PC-9 (cell line): ENCODE results near the gene PSD2. TPM values are rescaled to one million over a fixed set of nuclear protein-coding genes. Genes with fewer than 3 reads are reported as not detected.

Experiments
- BruUV-seq: library from RNA; stranded (reverse); fragments of 400-500 nt; replicated peaks from 2 replicates; lab custom pipeline; 2021; lab: Mats Ljungman, UMichigan
- CTCF ChIA-PET: fragments of 300-600 bp; sonication (Branson Sonifier 250); formaldehyde crosslinking; loops from one replicate; lab custom pipeline; 2022; ENCODE audit warnings: antibody characterized with exemption; lab: Charles Lee
- POLR2A ChIA-PET: fragments of 300-600 bp; sonication (Branson Sonifier 250); formaldehyde crosslinking; loops from one replicate; lab custom pipeline; 2022; ENCODE audit warnings: antibody characterized with exemption; ENCODE audit not compliant: unreplicated experiment; lab: Charles Lee
- DNase-seq, 2 experiments: peaks; one replicate each; pipeline versions ENCODE4 v3.0.0 to v3.0.0-alpha.2; 2015 to 2022; ENCODE audit warnings: mixed read lengths in 1 of 2
- H2AFZ ChIP-seq: fragments of 200-600 bp; sonication (generic); 2 replicates; pipeline ENCODE4 v1.8.1; 2017; ENCODE audit warnings: antibody characterized with exemption
- H3F3A ChIP-seq: fragments of 200-600 bp; sonication (generic); 2 replicates; pipeline ENCODE4 v1.8.1; 2017; ENCODE audit warnings: antibody characterized with exemption, mild to moderate bottlenecking, low read depth; ENCODE audit not compliant: insufficient read depth
- H3K27ac ChIP-seq: fragments of 200-600 bp; sonication (generic); 2 replicates; pipeline ENCODE4 v1.6.1; 2016; ENCODE audit warnings: mixed run types
- H3K27me3 ChIP-seq: fragments of 200-600 bp; sonication (generic); 2 replicates; pipeline ENCODE4 v1.6.1; 2016; ENCODE audit warnings: low read depth, mixed run types; ENCODE audit not compliant: insufficient read depth
- H3K36me3 ChIP-seq: fragments of 200-600 bp; sonication (generic); 2 replicates; pipeline ENCODE4 v1.6.1; 2016; ENCODE audit warnings: low read depth, mixed run types
- H3K4me1 ChIP-seq: fragments of 200-600 bp; sonication (generic); replicated peaks from 2 replicates; pipeline ENCODE4 v1.6.1; 2016; ENCODE audit warnings: mixed run types; ENCODE audit not compliant: insufficient read depth
- H3K4me2 ChIP-seq: fragments of 200-600 bp; sonication (generic); 2 replicates; pipeline ENCODE4 v1.6.1; 2017; ENCODE audit warnings: mixed run types
- H3K4me3 ChIP-seq: fragments of 200-600 bp; sonication (generic); 2 replicates; pipeline ENCODE4 v1.6.1; 2016; ENCODE audit warnings: mixed run types
- H3K79me2 ChIP-seq: fragments of 200-600 bp; sonication (generic); 2 replicates; pipeline ENCODE4 v1.6.1; 2017; ENCODE audit warnings: low read depth, mixed run types
- H3K9me2 ChIP-seq: fragments of 200-600 bp; sonication (generic); 2 replicates; pipeline ENCODE4 v1.8.1; 2017; ENCODE audit warnings: mild to moderate bottlenecking; ENCODE audit not compliant: insufficient read depth
- H3K9me3 ChIP-seq: fragments of 200-600 bp; sonication (generic); 2 replicates; pipeline ENCODE4 v1.8.1; 2016; ENCODE audit warnings: low read depth; ENCODE audit not compliant: insufficient read depth
- H4K20me1 ChIP-seq: fragments of 200-600 bp; sonication (generic); 2 replicates; pipeline ENCODE4 v1.8.1; 2017; ENCODE audit not compliant: insufficient read depth
- EZH2 ChIP-seq: fragments of 200-600 bp; sonication (generic); IDR thresholded peaks from 2 replicates; pipeline ENCODE4 v1.8.0; 2017; ENCODE audit warnings: antibody characterized with exemption, low read depth
- intact Hi-C: fragments of 100-400 bp; cut with micrococcal nuclease; formaldehyde crosslinking; loops from one replicate; pipeline ENCODE4 v1.10.0; 2022; ENCODE audit not compliant: unreplicated experiment
- total RNA-seq: library from RNA; stranded (reverse); gene quantifications from 2 replicates; pipeline ENCODE4 v1.2.3, GENCODE V29; 2021
- TF ChIP-seq, protein P1 (sequence below): fragments of 200-600 bp; sonication (generic); conservative IDR thresholded peaks from 2 replicates; pipeline ENCODE4 v1.6.1; 2017; ENCODE audit warnings: mixed run types, antibody characterized with exemption, mild to moderate bottlenecking, moderate library complexity

The PSD2 gene
- total RNA-seq, 1 experiment from 2014 or later = 0.07 TPM

DNA sequence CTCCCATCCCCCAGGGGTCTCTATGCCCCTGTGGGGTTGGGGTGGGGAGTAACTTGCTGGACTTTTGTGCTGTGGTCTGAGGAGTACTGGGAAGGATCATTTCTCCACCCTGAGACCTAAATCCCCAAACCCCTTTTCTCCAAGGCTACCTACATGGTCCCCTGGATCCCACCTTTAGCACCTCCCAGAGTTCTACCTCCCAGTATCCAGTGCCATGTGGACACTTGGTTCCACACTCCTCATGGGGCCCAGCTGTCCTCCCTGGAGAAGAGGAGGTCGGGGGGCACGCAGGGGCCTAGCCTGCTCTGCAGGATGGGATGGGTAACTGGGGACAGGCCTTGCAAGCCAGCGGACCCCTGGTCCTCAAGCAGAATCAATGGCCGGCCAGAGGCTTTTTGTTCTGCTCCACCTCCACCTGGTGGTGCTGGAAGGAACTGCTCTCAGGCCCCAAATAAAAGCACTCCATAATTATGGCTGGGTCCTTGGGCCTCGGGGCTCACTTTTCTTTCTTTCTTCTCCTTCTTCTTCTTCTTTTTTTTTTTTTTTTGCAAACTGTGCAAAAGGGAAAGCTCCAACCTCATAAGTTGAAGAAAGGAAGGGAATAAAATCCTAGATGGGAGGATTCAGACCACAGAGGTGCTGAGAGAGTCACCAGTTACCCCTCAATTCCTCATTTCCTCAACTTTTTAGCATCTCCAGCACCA, 68.4 kb downstream of the PSD2 start:
- Histone ChIP-seq H3K9me2 (no peaks in the 10 kb centered on the region), H3K27me3 (peaks cover 4% of the 10 kb centered on the region; the same call in 1 of the 2 replicates), H3K27ac (no peak overlapping the region), H3K9me3 (no peaks in the 10 kb centered on the region), H3K36me3 (no peaks in the 10 kb centered on the region), H2AFZ (no peak overlapping the region), H3F3A (no peaks in the 10 kb centered on the region), H3K4me1 (peaks cover 6% of the 10 kb centered on the region), H4K20me1 (no peaks in the 10 kb centered on the region), H3K79me2 (no peaks in the 10 kb centered on the region), H3K4me3 (no peak overlapping the region), H3K4me2 (peak overlapping the region; percentile 23; the same call in 1 of the 2 replicates)
- BruUV-seq = no TSS peak
- peak in 1 of 2 experiments; percentile 48 for DNase-seq
- ChIA-PET CTCF (interaction anchor here (0.6 kb wide), 2 partner anchors 23 to 1744 kb away, joined by 4 to 5 read pairs; no protein-coding TSS in a partner anchor), POLR2A (no interaction called here)
- intact Hi-C loops = loop anchor here (1.0 to 10.0 kb wide), 2 partner anchors 77 to 101 kb away; no protein-coding TSS in a partner anchor
- TF ChIP-seq, protein P1, sequence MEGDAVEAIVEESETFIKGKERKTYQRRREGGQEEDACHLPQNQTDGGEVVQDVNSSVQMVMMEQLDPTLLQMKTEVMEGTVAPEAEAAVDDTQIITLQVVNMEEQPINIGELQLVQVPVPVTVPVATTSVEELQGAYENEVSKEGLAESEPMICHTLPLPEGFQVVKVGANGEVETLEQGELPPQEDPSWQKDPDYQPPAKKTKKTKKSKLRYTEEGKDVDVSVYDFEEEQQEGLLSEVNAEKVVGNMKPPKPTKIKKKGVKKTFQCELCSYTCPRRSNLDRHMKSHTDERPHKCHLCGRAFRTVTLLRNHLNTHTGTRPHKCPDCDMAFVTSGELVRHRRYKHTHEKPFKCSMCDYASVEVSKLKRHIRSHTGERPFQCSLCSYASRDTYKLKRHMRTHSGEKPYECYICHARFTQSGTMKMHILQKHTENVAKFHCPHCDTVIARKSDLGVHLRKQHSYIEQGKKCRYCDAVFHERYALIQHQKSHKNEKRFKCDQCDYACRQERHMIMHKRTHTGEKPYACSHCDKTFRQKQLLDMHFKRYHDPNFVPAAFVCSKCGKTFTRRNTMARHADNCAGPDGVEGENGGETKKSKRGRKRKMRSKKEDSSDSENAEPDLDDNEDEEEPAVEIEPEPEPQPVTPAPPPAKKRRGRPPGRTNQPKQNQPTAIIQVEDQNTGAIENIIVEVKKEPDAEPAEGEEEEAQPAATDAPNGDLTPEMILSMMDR = peak; percentile 92
- TF ChIP-seq EZH2 = no peak

DNA sequence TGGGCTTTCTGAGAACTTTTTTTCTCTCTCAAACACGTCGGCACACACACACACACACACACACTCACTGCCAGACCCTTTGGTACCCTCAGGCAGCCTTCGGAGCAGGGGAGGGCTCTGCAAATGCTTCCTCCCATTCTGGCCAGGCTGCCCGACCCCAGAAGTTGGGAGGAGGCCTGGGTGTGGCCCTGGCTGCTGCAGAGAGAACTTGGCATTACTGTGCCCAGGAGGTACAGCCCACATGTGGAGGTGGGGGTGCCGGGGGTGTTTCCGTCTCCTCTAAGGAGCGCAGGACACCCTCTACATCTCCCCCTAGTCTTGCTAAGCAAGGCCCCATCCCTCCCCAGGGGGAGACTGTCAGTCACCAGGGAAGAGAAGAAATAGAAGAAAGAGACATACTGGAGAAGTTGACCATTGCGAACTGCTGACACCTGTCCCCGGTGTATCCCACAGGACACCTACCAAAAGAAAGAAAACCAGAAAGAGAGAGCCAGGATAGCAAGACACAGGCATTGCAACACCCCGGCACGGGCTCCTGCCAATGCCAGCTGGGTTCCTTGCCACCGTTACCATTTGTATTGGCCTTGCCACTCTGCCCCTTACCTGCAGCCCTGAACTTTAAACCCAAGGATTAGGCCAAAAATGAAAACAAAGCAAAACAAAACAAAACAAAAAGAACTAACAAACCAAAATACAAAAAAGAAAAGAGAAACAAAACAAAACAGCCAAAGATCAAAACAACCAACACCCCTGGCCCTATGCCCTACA, 69.3 kb downstream of the PSD2 start:
- ChIA-PET CTCF (interaction anchor here (0.6 kb wide), 2 partner anchors 22 to 1745 kb away, joined by 4 to 5 read pairs; no protein-coding TSS in a partner anchor), POLR2A (no interaction called here)
- H3K4me1 ChIP-seq = peaks cover 6% of the 10 kb centered on the region
- no peaks in the 10 kb centered on the region for H3K36me3 ChIP-seq
- H3K9me3 ChIP-seq = no peaks in the 10 kb centered on the region
- no peak overlapping the region for H2AFZ ChIP-seq
- no peaks in the 10 kb centered on the region for H3K79me2 ChIP-seq
- H3K27ac ChIP-seq = no peak overlapping the region
- H4K20me1 ChIP-seq = no peaks in the 10 kb centered on the region
- intact Hi-C loops = loop anchor here (1.0 to 10.0 kb wide), 2 partner anchors 78 to 100 kb away; no protein-coding TSS in a partner anchor
- no peak overlapping the region for H3K4me3 ChIP-seq
- BruUV-seq = no TSS peak
- peak overlapping the region; percentile 23; the same call in 1 of the 2 replicates for H3K4me2 ChIP-seq
- H3F3A ChIP-seq = no peaks in the 10 kb centered on the region
- TF ChIP-seq, protein P1 = no peak
- no peak for TF ChIP-seq EZH2
- no peak for DNase-seq
- H3K9me2 ChIP-seq = no peaks in the 10 kb centered on the region
- H3K27me3 ChIP-seq = peaks cover 4% of the 10 kb centered on the region; the same call in 1 of the 2 replicates

DNA sequence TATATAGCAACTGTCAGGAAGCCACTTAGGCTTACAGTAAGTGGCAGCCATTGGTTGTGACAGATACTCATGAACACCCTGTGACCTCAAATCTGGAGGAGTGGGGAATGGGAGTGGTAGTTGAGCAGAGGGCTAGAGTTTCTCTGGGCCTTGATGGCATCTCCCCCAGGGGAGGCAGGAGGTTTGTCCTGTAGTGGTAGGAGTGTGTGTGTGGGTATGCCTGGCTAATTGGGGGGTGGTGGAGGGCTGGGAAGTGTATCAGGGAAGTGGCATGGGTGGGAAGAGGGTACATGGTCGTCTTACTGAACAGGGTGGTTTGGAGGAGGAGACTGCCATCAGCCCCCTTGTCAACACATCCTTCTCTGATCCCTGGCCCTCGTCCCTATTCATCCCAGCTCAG, 71.5 kb downstream of the PSD2 start:
- Histone ChIP-seq H4K20me1 (no peaks in the 10 kb centered on the region), H3K4me3 (no peak overlapping the region), H3K27ac (no peak overlapping the region), H3K4me1 (peaks cover 6% of the 10 kb centered on the region), H3K27me3 (peaks cover 4% of the 10 kb centered on the region; the same call in 1 of the 2 replicates), H3K36me3 (no peaks in the 10 kb centered on the region), H3K9me3 (no peaks in the 10 kb centered on the region), H2AFZ (no peak overlapping the region), H3F3A (no peaks in the 10 kb centered on the region), H3K9me2 (no peaks in the 10 kb centered on the region), H3K4me2 (no peak overlapping the region), H3K79me2 (no peaks in the 10 kb centered on the region)
- CTCF ChIA-PET = interaction anchor here (0.6 kb wide), 1 partner anchor 23 kb away, joined by 4 read pairs; no protein-coding TSS in a partner anchor
- POLR2A ChIA-PET = no interaction called here
- no TSS peak for BruUV-seq
- intact Hi-C loops = loop anchor here (10.0 kb wide), 1 partner anchor 98 kb away; no protein-coding TSS in a partner anchor
- no peak for TF ChIP-seq EZH2
- TF ChIP-seq, protein P1 = no peak
- DNase-seq = no peak
